H1 (cell line): ENCODE data around the gene LRP5. TPM values are rescaled to one million over a fixed set of nuclear protein-coding genes. Genes with fewer than 3 reads are reported as not detected.

Source experiments
- CTCF ChIA-PET: fragments of 300-600 bp; sonication (Branson Sonifier 250); formaldehyde crosslinking; loops from one replicate; lab custom pipeline; 2021; ENCODE audit not compliant: partially characterized antibody; lab: Charles Lee
- POLR2A ChIA-PET: fragments of 300-600 bp; sonication (Branson Sonifier 250); formaldehyde crosslinking; loops from one replicate; lab custom pipeline; 2021; ENCODE audit warnings: inconsistent platforms; ENCODE audit not compliant: partially characterized antibody; lab: Charles Lee
- DNase-seq, 2 experiments: peaks; one replicate each; pipeline versions ENCODE4 v3.0.0 to v3.0.0-alpha.2; 2010 to 2022; ENCODE audit warnings: low spot score in 2 of 2, low read depth in 1 of 2, mixed read lengths in 1 of 2
- FAIRE-seq: peaks from 2 replicates; lab custom pipeline; 2011; peaks lifted over from hg19 to GRCh38; lab: Jason Lieb, UNC
- H2AFZ ChIP-seq: 2 replicates; pipeline ENCODE4 v1.8.1; 2012; ENCODE audit warnings: low read length, inconsistent platforms
- H2AK5ac ChIP-seq: 2 replicates; pipeline ENCODE4 v1.6.1; 2013; ENCODE audit warnings: low read depth, low read length
- H2BK120ac ChIP-seq: replicated peaks from 2 replicates; pipeline ENCODE3; 2013; ENCODE audit warnings: low read depth, low read length, inconsistent platforms
- H2BK12ac ChIP-seq: 2 replicates; pipeline ENCODE4 v1.6.1; 2013; ENCODE audit warnings: low read depth, low read length
- H2BK15ac ChIP-seq: 2 replicates; pipeline ENCODE4 v1.6.1; 2013; ENCODE audit warnings: low read length
- H2BK20ac ChIP-seq: 2 replicates; pipeline ENCODE4 v1.6.1; 2013; ENCODE audit warnings: low read length
- H2BK5ac ChIP-seq: 2 replicates; pipeline ENCODE4 v1.6.1; 2013; ENCODE audit warnings: low read depth, low read length
- H3K14ac ChIP-seq: 2 replicates; pipeline ENCODE4 v1.6.1; 2013; ENCODE audit warnings: inconsistent platforms; ENCODE audit not compliant: insufficient read length
- H3K18ac ChIP-seq: 2 replicates; pipeline ENCODE4 v1.6.1; 2013; ENCODE audit warnings: low read length; ENCODE audit errors: extremely low read depth
- H3K23ac ChIP-seq: 2 replicates; pipeline ENCODE4 v1.6.1; 2013; ENCODE audit warnings: inconsistent platforms; ENCODE audit not compliant: insufficient read length
- H3K23me2 ChIP-seq: 2 replicates; pipeline ENCODE4 v1.6.1; 2013; ENCODE audit warnings: low read depth, low read length
- H3K27ac ChIP-seq: 2 replicates; pipeline ENCODE4 v1.6.1; 2011; ENCODE audit warnings: low read depth, low read length, inconsistent platforms
- H3K27me3 ChIP-seq, 4 experiments: replicated peaks in 1 of 4; 1 replicate in 1 of 4; 2 replicates in 3 of 4; pipeline versions ENCODE4 v1.6.1 to v1.8.1; 2011 to 2013; ENCODE audit warnings: low read length in 3 of 4, mild to moderate bottlenecking in 3 of 4, inconsistent platforms in 2 of 4, mixed read lengths in 2 of 4, moderate library complexity in 1 of 4; ENCODE audit not compliant: control insufficient read depth in 3 of 4, insufficient read depth in 3 of 4; ENCODE audit errors: extremely low read depth in 1 of 4
- H3K36me3 ChIP-seq, 4 experiments: 2 replicates each; pipeline versions ENCODE4 v1.6.1 to v1.8.1; 2011 to 2013; ENCODE audit warnings: mild to moderate bottlenecking in 4 of 4, low read length in 3 of 4, moderate library complexity in 2 of 4, control low read depth in 1 of 4, inconsistent platforms in 1 of 4; ENCODE audit not compliant: insufficient read depth in 4 of 4, control insufficient read depth in 2 of 4
- H3K4ac ChIP-seq: replicated peaks from 2 replicates; pipeline ENCODE3; 2013; ENCODE audit warnings: low read length, low read depth, mixed read lengths, inconsistent platforms; ENCODE audit not compliant: insufficient read length
- H3K4me1 ChIP-seq, 4 experiments: replicated peaks in 1 of 4; 1 replicate in 1 of 4; 2 replicates in 3 of 4; pipeline versions ENCODE4 v1.6.1 to v1.8.1; 2011 to 2013; ENCODE audit warnings: low read length in 3 of 4, inconsistent platforms in 2 of 4, mixed read lengths in 1 of 4; ENCODE audit not compliant: insufficient read depth in 4 of 4, control insufficient read depth in 3 of 4
- H3K4me2 ChIP-seq, 2 experiments: 2 replicates each; pipeline versions ENCODE4 v1.6.1 to v1.8.1; 2011 to 2013; ENCODE audit warnings: low read depth in 2 of 2, low read length in 2 of 2, control low read depth in 1 of 2, inconsistent platforms in 1 of 2, mild to moderate bottlenecking in 1 of 2; ENCODE audit not compliant: insufficient read depth in 1 of 2
- H3K4me3 ChIP-seq, 4 experiments: fragments of 200-600, 300-600 bp in 1 of 4; sonication (generic), shearing (Covaris generic), sonication (Bioruptor Twin) in 1 of 4; 2 replicates each; pipeline versions ENCODE4 v1.5.1 to v1.8.1; 2011 to 2016; ENCODE audit warnings: low read length in 4 of 4, low read depth in 3 of 4, control low read depth in 2 of 4, inconsistent platforms in 2 of 4, mild to moderate bottlenecking in 2 of 4, mixed read lengths in 1 of 4, moderate library complexity in 1 of 4; ENCODE audit not compliant: insufficient read depth in 2 of 4; ENCODE audit errors: extremely low read depth in 1 of 4
- H3K56ac ChIP-seq: replicated peaks from 2 replicates; pipeline ENCODE3; 2013; ENCODE audit warnings: low read depth, mild to moderate bottlenecking, mixed read lengths, low read length, inconsistent platforms; ENCODE audit not compliant: insufficient read length
- H3K79me1 ChIP-seq: 2 replicates; pipeline ENCODE4 v1.6.1; 2013; ENCODE audit warnings: low read depth, low read length, control low read depth
- H3K79me2 ChIP-seq, 2 experiments: 2 replicates each; pipeline versions ENCODE4 v1.6.1 to v1.8.1; 2012 to 2013; ENCODE audit warnings: low read length in 2 of 2, mild to moderate bottlenecking in 2 of 2, inconsistent platforms in 1 of 2; ENCODE audit not compliant: insufficient read depth in 2 of 2, control insufficient read depth in 1 of 2
- H3K9ac ChIP-seq, 4 experiments: replicated peaks in 1 of 4; 1 replicate in 1 of 4; 2 replicates in 3 of 4; pipeline versions ENCODE4 v1.6.1 to v1.8.1; 2011 to 2013; ENCODE audit warnings: low read depth in 3 of 4, low read length in 3 of 4, control low read depth in 2 of 4, mild to moderate bottlenecking in 2 of 4, moderate library complexity in 2 of 4, inconsistent platforms in 1 of 4; ENCODE audit errors: extremely low read depth in 1 of 4
- H3K9me3 ChIP-seq, 2 experiments: 2 replicates each; pipeline versions ENCODE4 v1.6.1 to v1.8.1; 2012 to 2013; ENCODE audit warnings: mild to moderate bottlenecking in 2 of 2, moderate library complexity in 2 of 2, control low read depth in 1 of 2, inconsistent platforms in 1 of 2, low read depth in 1 of 2, low read length in 1 of 2, mixed read lengths in 1 of 2; ENCODE audit not compliant: insufficient read depth in 2 of 2
- H4K20me1 ChIP-seq, 2 experiments: replicated peaks in 1 of 2; 2 replicates each; pipeline versions ENCODE3 to v1.8.1; 2011 to 2013; ENCODE audit warnings: inconsistent platforms in 2 of 2, low read length in 2 of 2, mild to moderate bottlenecking in 1 of 2; ENCODE audit not compliant: insufficient read depth in 2 of 2, control insufficient read depth in 1 of 2
- H4K5ac ChIP-seq: 2 replicates; pipeline ENCODE4 v1.6.1; 2013; ENCODE audit warnings: low read length, low read depth, mixed read lengths, inconsistent platforms; ENCODE audit not compliant: insufficient read length
- H4K8ac ChIP-seq: 2 replicates; pipeline ENCODE4 v1.8.0; 2013; ENCODE audit warnings: mild to moderate bottlenecking, moderate library complexity, low read length, inconsistent platforms; ENCODE audit not compliant: insufficient read depth; ENCODE audit errors: extremely low read depth
- H4K91ac ChIP-seq: replicated peaks from 2 replicates; pipeline ENCODE3; 2013; ENCODE audit warnings: low read length, mixed read lengths, inconsistent platforms; ENCODE audit not compliant: insufficient read length
- KDM5A ChIP-seq: fragments of 200-600 bp; IDR thresholded peaks from 2 replicates; pipeline ENCODE4 v1.7.1; 2012; ENCODE audit warnings: mild to moderate bottlenecking, low read length, inconsistent platforms, mixed read lengths
- NANOG ChIP-seq: IDR thresholded peaks from 2 replicates; pipeline ENCODE4 v1.6.1; 2011; ENCODE audit warnings: low read length, low read depth, mild to moderate bottlenecking, inconsistent platforms; ENCODE audit not compliant: insufficient read depth, poor library complexity, severe bottlenecking
- RAD21 ChIP-seq, 2 experiments: IDR thresholded peaks in 1 of 2; conservative IDR thresholded peaks in 1 of 2; 2 replicates each; pipeline ENCODE4 v1.6.1; 2011; ENCODE audit warnings: low read depth in 2 of 2, low read length in 2 of 2, improper control_type of control experiment in 1 of 2, inconsistent platforms in 1 of 2, mild to moderate bottlenecking in 1 of 2, moderate library complexity in 1 of 2
- RNF2 ChIP-seq: fragments of 200-900, 300-1000 bp; sonication (generic); IDR thresholded peaks from 2 replicates; pipeline ENCODE4 v1.7.1; 2016; ENCODE audit warnings: borderline replicate concordance, low read depth, mild to moderate bottlenecking, antibody characterized with exemption, low read length; ENCODE audit not compliant: poor library complexity, severe bottlenecking; ENCODE audit errors: missing control alignments
- SIRT6 ChIP-seq: IDR thresholded peaks from one replicate; pipeline ENCODE4 v1.7.1; 2012; ENCODE audit warnings: low read length, inconsistent platforms
- WGBS, 2 experiments: shearing (Covaris generic) in 1 of 2; methylation state at CpG; one replicate each; pipeline versions ENCODE4 v1.1.6 to v1.1.7; 2013 to 2015; ENCODE audit warnings: low lambda C conversion rate in 2 of 2, mixed read lengths in 2 of 2, inconsistent platforms in 1 of 2, low coverage in 1 of 2, missing lambda C conversion rate in 1 of 2; ENCODE audit not compliant: insufficient replicate concordance in 2 of 2, insufficient coverage in 1 of 2, insufficient read length in 1 of 2; ENCODE audit errors: extremely low coverage in 1 of 2, missing lambda C conversion rate in 1 of 2; 5-methylcytosine and 5-hydroxymethylcytosine counted together
- polyA plus RNA-seq, 7 experiments: library from polyadenylated mRNA; depleted of rRNA in 3 of 7; stranded (reverse) in 5 of 7; unstranded in 2 of 7; fragments of >200 nt in 5 of 7; fragments of 200-250 nt in 2 of 7; gene quantifications; 1 replicate in 5 of 7; 2 replicates in 1 of 7; 4 replicates in 1 of 7; pipeline versions ENCODE4 v1.2.1 to v1.2.3, GENCODE V29; 2011 to 2013; ENCODE audit warnings: missing spikeins in 2 of 7, mixed read lengths in 2 of 7
- total RNA-seq: library from RNA; stranded (reverse); fragmentation: NEBNext Ultra II Directional; extraction: Animal tissue kit (Norgen Biotek cat#: 25700); gene quantifications from 2 replicates; pipeline ENCODE4 v1.2.1, GENCODE V29; 2021

Gene LRP5
- total and polyA plus RNA-seq, 2 of the 8 experiments (the other 6 are each of a cell fraction or from before 2014, with no cell fraction given): 19.0 to 38.9 TPM

GRCh38 chr11:68367252-68367651 lies 54.9 kb downstream of the LRP5 start:
- H3K23ac ChIP-seq: no peak overlapping the region
- WGBS, 2 experiments: 94% methylated on average over 6 of the region's 6 CpGs; no CpG with 5 or more reads in 1 of the 2 experiments
- no peak overlapping the region for H4K5ac ChIP-seq
- H4K20me1 ChIP-seq: no peaks in the 10 kb centered on the region
- 0 out of 8 replicates have a peak, but pooled peaks cover 0 to 4% (median 1%) of the 10 kb centered on the region in 4 experiments for H3K36me3 ChIP-seq
- H3K23me2 ChIP-seq: no peaks in the 10 kb centered on the region
- ChIA-PET POLR2A (interaction anchor here (1.2 kb wide), 1 partner anchor 24 kb away, joined by 4 read pairs; no protein-coding TSS in a partner anchor), CTCF (interaction anchor here (1.0 kb wide), 1 partner anchor 36 kb away, joined by 3 read pairs; no protein-coding TSS in a partner anchor)
- H2BK120ac ChIP-seq: no peak overlapping the region
- no peak overlapping the region for H3K56ac ChIP-seq
- no peak overlapping the region for H3K27ac ChIP-seq
- H3K14ac ChIP-seq: no peak overlapping the region
- H3K4me2 ChIP-seq: no peak overlapping the region
- no peaks in the 10 kb centered on the region; the same call in none of the 2 replicates for H3K79me1 ChIP-seq
- TF ChIP-seq NANOG: no peak
- TF ChIP-seq SIRT6: no peak
- no peak for TF ChIP-seq RNF2
- no peak for TF ChIP-seq KDM5A
- TF ChIP-seq RAD21 (IDR thresholded peaks at IDR 0.05 in 1 of 2, conservative IDR thresholded peaks at IDR 0.05 in 1 of 2; ENCODE audit: low read depth in 2 of 2, low read length in 2 of 2): no peak
- H2AK5ac ChIP-seq: no peak overlapping the region
- DNase-seq (no peak), FAIRE-seq (no peak)
- H2BK12ac ChIP-seq: no peak overlapping the region
- H2AFZ ChIP-seq: no peak overlapping the region
- no peak overlapping the region for H3K18ac ChIP-seq
- no peak overlapping the region for H3K9ac ChIP-seq
- H3K27me3 ChIP-seq: no peaks in the 10 kb centered on the region
- no peak overlapping the region for H2BK15ac ChIP-seq
- H3K4me3 ChIP-seq: no peak overlapping the region
- H3K9me3 ChIP-seq: no peaks in the 10 kb centered on the region; a peak in 1 of 4 replicates
- peak overlapping the region; percentile 51; the same call in 1 of the 2 replicates for H4K8ac ChIP-seq
- no peaks in the 10 kb centered on the region for H3K79me2 ChIP-seq
- no peak overlapping the region for H4K91ac ChIP-seq
- H2BK20ac ChIP-seq: no peak overlapping the region
- H3K4me1 ChIP-seq: no peaks in the 10 kb centered on the region
- H3K4ac ChIP-seq: no peak overlapping the region
- H2BK5ac ChIP-seq: no peak overlapping the region
